Activated naive CD4-positive, alpha-beta T cell treated with Interleukin-2 at 50 U/mL for 16 hours (primary cell): Measurements from ENCODE around the gene TNIK.

Experiments
- DNase-seq: peaks from one replicate; pipeline ENCODE4 v3.0.0-alpha.2; 2020

The TNIK gene

GRCh38 chr3:171184372-171184771, 275.8 kb downstream of the TNIK start:
- peak; percentile 20 for DNase-seq

GRCh38 chr3:171183042-171183441, 277.2 kb downstream of the TNIK start:
- DNase-seq, result no peak

GRCh38 chr3:171181907-171182690, 278.1 kb downstream of the TNIK start:
- DNase-seq, result no peak

- no peak for DNase-seq
These were observed 281.5 kb downstream of the TNIK start for GRCh38 chr3:171178714-171179113.

DNA sequence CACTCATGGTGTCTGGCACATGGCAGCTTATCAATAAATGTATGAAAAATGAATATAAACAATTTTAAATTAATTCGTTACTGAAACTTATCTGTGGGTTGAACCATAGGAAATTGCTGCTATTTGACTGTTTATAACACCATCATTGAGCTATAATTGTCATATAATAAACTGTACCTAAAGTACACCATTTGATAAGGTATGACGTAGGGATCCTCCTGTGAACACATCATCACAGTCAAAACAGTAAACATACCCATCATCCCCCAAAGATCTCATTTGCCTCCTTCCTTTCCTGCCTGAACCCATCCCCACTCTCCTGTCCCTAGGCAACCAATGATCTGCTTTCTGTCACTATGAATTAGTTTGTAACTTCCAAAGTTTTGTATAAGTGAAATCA, 282.7 kb downstream of the TNIK start:
- no peak for DNase-seq

GRCh38 chr3:171177056-171177455, 283.1 kb downstream of the TNIK start:
- DNase-seq, result no peak

DNA sequence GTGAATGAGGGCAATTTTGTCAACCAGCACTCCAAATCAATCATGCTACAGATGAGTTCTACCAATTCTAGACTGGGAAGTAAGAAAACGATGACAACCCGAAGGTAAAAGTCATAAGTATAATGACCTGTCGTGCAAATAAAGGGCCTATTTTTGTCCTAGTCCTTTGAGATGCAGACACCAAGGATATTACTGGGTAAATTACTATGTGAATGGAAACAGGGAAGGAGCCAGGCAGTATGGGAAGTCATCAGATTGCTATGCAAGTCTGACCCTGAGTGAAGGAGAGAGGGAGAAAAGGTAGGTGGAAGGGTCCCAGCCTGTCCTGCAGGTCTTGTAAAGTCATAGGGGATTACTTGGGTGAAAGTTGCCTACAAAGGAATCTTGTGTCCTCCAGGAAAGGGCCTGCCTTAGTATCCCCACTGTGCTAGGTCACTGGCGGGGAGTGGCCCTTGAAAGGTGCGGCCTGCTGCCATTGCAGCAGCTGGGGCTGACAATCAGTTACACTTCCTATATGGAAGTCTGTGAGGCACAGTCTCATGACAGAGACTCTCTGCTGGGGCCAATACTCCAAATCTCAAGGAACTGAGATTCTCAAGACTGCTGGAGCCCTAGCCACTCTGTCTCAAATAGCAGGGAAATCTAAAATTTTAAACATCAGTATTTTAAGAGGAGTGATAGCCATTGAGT, 283.8 kb downstream of the TNIK start:
- DNase-seq, result no peak

DNA sequence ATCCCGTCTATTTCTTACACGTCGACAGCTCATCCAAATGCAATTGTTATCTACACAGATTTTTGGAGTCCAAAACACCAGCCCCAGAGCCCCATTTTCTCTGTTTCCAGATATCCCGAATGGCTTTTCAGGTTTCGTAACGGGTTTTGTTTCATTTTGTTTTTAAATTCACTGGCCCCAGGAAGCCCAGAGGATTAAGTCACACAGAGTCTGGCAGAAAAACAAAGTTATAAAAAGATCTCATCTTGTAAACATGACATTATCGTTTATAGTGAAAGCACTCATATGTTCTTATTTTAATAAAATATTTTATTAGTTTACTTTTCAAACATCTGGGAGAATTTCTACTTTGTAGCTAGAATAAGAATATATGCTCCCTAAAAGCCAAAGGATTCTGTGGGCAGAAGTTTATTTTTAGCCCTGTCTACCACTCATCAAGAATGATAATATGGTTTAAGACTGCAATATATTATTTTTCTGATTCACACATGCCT, 284.4 kb downstream of the TNIK start:
- no peak for DNase-seq

- DNase-seq, result no peak
These were observed 286.5 kb downstream of the TNIK start for GRCh38 chr3:171173736-171174135.

- peak; percentile 12 for DNase-seq
These were observed 288.1 kb downstream of the TNIK start for GRCh38 chr3:171172070-171172469.

- no peak for DNase-seq
These were observed 290.3 kb downstream of the TNIK start for GRCh38 chr3:171169866-171170265.

DNA sequence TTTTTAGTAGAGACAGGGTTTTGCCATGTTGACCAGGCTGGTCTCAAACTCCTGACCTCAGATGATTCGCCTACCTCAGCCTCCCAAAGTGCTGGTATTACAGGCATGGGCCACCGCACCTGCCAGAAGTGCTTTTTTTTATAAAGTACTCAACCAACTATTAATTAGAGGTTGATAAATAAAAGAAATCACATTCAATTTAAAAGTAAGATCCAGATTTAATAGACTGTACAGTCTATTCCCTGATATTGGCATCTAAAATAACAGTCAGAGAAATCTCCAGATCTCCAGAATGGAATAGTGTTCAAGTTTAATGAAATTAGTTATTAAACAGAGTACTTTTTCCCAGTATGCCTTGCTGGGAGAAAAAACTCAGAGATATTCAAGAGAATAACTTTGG, 290.8 kb downstream of the TNIK start:
- DNase-seq, result no peak

- DNase-seq, result no peak
These were observed 291.7 kb downstream of the TNIK start for GRCh38 chr3:171168551-171168950.

GRCh38 chr3:171168086-171168485, 292.1 kb downstream of the TNIK start:
- DNase-seq, result no peak

DNA sequence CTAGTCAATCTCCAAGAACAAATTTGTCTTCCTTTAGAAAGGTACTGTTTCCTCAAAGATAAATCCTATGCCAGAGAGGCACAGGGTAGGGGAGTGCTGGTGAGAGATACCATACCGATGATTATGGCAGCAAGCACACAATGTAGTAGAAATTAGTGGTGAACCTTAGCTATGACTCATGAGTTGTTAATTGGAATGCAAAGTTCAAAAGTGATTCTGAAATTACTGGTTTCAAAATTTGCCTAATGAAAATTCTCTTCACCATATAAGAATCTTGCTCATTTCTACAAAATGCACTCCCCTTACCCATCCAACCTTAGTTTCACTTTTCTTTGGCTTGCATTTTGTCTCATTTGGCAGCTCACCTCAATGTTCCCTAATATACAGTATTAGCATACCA, 294.2 kb downstream of the TNIK start:
- no peak for DNase-seq

DNA sequence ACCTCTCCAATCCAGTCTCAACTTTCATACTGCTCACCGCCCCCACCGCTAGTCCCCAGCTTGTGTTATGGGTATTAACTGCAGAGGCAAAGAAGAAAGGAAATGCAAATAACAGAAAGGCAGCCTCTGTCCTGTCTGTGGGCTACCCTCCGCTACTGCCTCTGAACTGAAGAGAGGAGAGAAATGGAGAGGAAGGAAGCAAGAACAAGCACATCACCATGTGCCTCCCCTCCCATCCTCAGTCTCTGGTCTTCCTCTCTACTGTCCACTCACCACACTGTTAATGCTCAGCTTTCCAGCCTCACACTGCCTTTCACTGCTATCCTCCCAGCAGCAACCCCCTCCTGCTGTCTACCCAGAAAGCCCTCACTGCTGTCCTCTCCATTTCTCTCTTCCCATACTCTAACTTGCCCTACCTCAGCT, 294.7 kb downstream of the TNIK start:
- no peak for DNase-seq

DNA sequence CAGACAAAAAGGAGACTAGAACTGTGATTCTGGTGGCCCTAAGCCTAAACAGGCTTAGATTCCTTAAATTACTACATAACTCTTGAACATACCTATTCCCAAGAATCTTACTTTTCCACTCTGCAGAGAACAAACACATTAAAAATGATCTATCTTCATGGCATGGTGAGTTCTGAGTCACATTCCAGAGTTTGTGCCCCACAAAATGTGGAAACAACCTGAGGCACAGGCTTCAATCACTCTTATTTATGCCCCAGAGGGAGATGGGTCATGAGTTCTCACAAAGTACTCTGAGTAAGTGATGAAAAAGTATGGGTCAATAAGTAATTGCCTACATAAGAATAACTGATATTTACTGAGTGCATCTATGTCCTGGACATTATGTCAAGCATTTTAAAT, 296.1 kb downstream of the TNIK start:
- no peak for DNase-seq

GRCh38 chr3:171163101-171164066, 296.8 kb downstream of the TNIK start:
- no peak for DNase-seq

DNA sequence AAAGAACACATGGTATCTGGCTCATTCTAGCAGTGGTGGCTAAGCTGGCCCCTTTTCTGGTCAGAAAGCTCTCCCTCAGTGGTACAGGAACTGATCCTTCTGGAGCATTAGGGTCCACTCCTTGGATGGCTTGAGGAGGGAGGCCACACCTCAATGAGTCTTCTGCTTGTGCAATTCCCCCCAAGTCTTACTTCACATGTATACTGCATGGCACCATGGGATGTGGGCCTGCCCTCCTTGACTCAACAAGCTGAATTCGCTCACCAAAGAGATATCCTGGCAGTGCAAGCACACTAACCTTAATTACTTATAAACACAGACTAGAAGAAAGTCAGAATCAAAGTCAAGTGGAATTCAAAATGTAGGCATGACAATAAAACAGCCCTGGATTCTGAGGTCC, 299.9 kb downstream of the TNIK start:
- DNase-seq, result no peak

GRCh38 chr3:171159822-171160157, 300.4 kb downstream of the TNIK start:
- DNase-seq, result no peak

- no peak for DNase-seq
These were observed 301.0 kb downstream of the TNIK start for GRCh38 chr3:171159024-171159821.

DNA sequence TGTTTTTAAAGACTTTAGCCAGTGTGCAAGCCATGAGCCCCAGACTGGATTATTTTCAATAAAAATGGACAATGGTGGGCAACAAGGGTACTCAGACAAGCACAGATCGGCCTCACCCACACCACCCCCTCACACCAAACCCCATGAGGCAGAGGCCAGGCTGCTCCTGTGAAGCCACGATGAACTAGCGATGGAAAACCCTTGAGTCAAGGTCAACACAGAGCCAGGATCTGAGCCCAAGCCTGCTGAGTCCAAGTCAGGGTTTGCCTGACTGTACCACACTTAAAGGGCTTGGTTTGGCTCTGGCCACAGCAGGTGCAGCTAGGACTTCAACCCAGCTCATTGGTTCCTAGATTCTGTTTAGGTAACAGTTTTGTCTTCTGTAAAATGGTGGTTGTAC, 302.2 kb downstream of the TNIK start:
- no peak for DNase-seq
